B cell (primary cell): Measurements from ENCODE around the gene ERVH48-1. TPM values are rescaled to one million over a fixed set of nuclear protein-coding genes. Genes with fewer than 3 reads are reported as not detected.

Source experiments
- ATAC-seq: fragments of 200-7000 bp; cut with Tn5 transposase; one replicate; pipeline ENCODE4 v1.10.0; 2021; ENCODE audit warnings: low read depth, mild to moderate bottlenecking, moderate number of reproducible peaks, moderate library complexity
- CTCF ChIA-PET: fragments of 350-600 bp; sonication (Branson Sonifier 250); formaldehyde crosslinking; loops from one replicate; lab custom pipeline; 2021; ENCODE audit warnings: antibody characterized with exemption, inconsistent platforms; lab: Charles Lee
- POLR2A ChIA-PET: fragments of 350-600 bp; sonication (Branson Sonifier 250); formaldehyde crosslinking; loops from one replicate; lab custom pipeline; 2021; ENCODE audit warnings: antibody characterized with exemption; lab: Charles Lee
- DNase-seq: peaks from one replicate; pipeline ENCODE4 v3.0.0; 2013
- H2AFZ ChIP-seq: 2 replicates; pipeline ENCODE4 v1.6.1; 2012; ENCODE audit warnings: mild to moderate bottlenecking, low read depth, low read length; ENCODE audit not compliant: insufficient read depth, poor library complexity, severe bottlenecking
- H3K27ac ChIP-seq, 2 donors: 1 replicate in 1 of 2; 2 replicates in 1 of 2; pipeline ENCODE4 v1.5.1; 2012 to 2013; ENCODE audit warnings: low read length in 2 of 2, mild to moderate bottlenecking in 2 of 2, moderate library complexity in 1 of 2
- H3K27me3 ChIP-seq, 4 experiments: fragments of 200-600 bp in 1 of 4; sonication (generic) in 1 of 4; replicated peaks in 1 of 4; 1 replicate in 2 of 4; 2 replicates in 2 of 4; pipeline versions ENCODE4 v1.6.1 to v1.7.0; 2013 to 2016; ENCODE audit warnings: low read length in 3 of 4, mild to moderate bottlenecking in 2 of 4, mixed read lengths in 1 of 4, moderate library complexity in 1 of 4; ENCODE audit not compliant: insufficient read depth in 4 of 4, control insufficient read depth in 3 of 4; ENCODE audit errors: control extremely low read depth in 1 of 4
- H3K36me3 ChIP-seq, 2 experiments: replicated peaks in 1 of 2; 1 replicate in 1 of 2; 2 replicates in 1 of 2; pipeline versions ENCODE4 v1.6.1 to v1.7.1; 2013; ENCODE audit warnings: low read length in 1 of 2; ENCODE audit not compliant: insufficient read depth in 2 of 2, control insufficient read depth in 1 of 2; ENCODE audit errors: control extremely low read depth in 1 of 2, extremely low read depth in 1 of 2
- H3K4me1 ChIP-seq, 2 donors: fragments of 200-600 bp in 1 of 2; sonication (generic) in 1 of 2; 1 replicate in 1 of 2; 2 replicates in 1 of 2; pipeline versions ENCODE4 v1.5.1 to v1.6.1; 2013 to 2017; ENCODE audit warnings: low read length in 2 of 2; ENCODE audit not compliant: control insufficient read depth in 2 of 2, insufficient read depth in 2 of 2
- H3K4me2 ChIP-seq: replicated peaks from 2 replicates; pipeline ENCODE3; 2012; ENCODE audit warnings: mild to moderate bottlenecking, low read depth, low read length; ENCODE audit not compliant: poor library complexity, severe bottlenecking
- H3K4me3 ChIP-seq, 5 experiments: fragments of 200-600 bp in 1 of 5; sonication (generic) in 1 of 5; 1 replicate in 3 of 5; 2 replicates in 2 of 5; pipeline versions ENCODE4 v1.5.1 to v1.7.0; 2011 to 2016; ENCODE audit warnings: low read length in 4 of 5, mild to moderate bottlenecking in 4 of 5, low read depth in 2 of 5, control low read depth in 1 of 5, moderate library complexity in 1 of 5; ENCODE audit not compliant: insufficient read depth in 1 of 5; ENCODE audit errors: control extremely low read depth in 1 of 5, extremely low read depth in 1 of 5
- H3K79me2 ChIP-seq: fragments of 200-600 bp; sonication (generic); one replicate; pipeline ENCODE4 v1.6.0; 2016; ENCODE audit warnings: low read length; ENCODE audit not compliant: control insufficient read depth, insufficient read depth
- H3K9ac ChIP-seq: fragments of 200-600 bp; sonication (generic); 2 replicates; pipeline ENCODE4 v1.6.1; 2017; ENCODE audit warnings: mild to moderate bottlenecking, low read length, moderate library complexity
- H3K9me3 ChIP-seq, 3 donors: one replicate each; pipeline versions ENCODE4 v1.6.1 to v1.7.1; 2013; ENCODE audit warnings: low read length in 2 of 3; ENCODE audit not compliant: control insufficient read depth in 2 of 3, insufficient read depth in 1 of 3; ENCODE audit errors: control extremely low read depth in 1 of 3
- H4K20me1 ChIP-seq: 2 replicates; pipeline ENCODE4 v1.6.0; 2012; ENCODE audit warnings: mild to moderate bottlenecking, low read length; ENCODE audit not compliant: insufficient read depth, control insufficient read depth, poor library complexity, severe bottlenecking
- H3K27ac Mint-ChIP-seq: one replicate; pipeline ENCODE4 v1.8.0; 2021; ENCODE audit warnings: mixed read lengths
- H3K27me3 Mint-ChIP-seq: one replicate; pipeline ENCODE4 v1.8.0; 2021; ENCODE audit warnings: mixed read lengths
- H3K4me1 Mint-ChIP-seq: one replicate; pipeline ENCODE4 v1.8.0; 2021; ENCODE audit warnings: mixed read lengths
- H3K4me3 Mint-ChIP-seq: one replicate; pipeline ENCODE4 v1.8.0; 2021; ENCODE audit warnings: mixed read lengths
- H3K9me3 Mint-ChIP-seq: one replicate; pipeline ENCODE4 v1.8.0; 2022; ENCODE audit warnings: mixed read lengths; ENCODE audit not compliant: insufficient read depth
- EZH2 ChIP-seq: IDR thresholded peaks from 2 replicates; pipeline ENCODE4 v1.6.1; 2012; ENCODE audit warnings: borderline replicate concordance, low read depth, mild to moderate bottlenecking, moderate library complexity, low read length; ENCODE audit not compliant: insufficient read depth, poor library complexity, severe bottlenecking
- WGBS: methylation state at CpG from one replicate; pipeline ENCODE4 v1.1.5; 2013; ENCODE audit warnings: missing lambda C conversion rate; ENCODE audit not compliant: insufficient coverage; 5-methylcytosine and 5-hydroxymethylcytosine counted together
- intact Hi-C: fragments of 100-400 bp; cut with micrococcal nuclease; formaldehyde crosslinking; loops from one replicate; pipeline ENCODE4 v1.10.0; 2022
- polyA plus RNA-seq: library from polyadenylated mRNA; depleted of rRNA; stranded (reverse); fragments of >200 nt; gene quantifications from 2 replicates; pipeline ENCODE4 v1.2.3, GENCODE V29; 2012
- total RNA-seq, 2 donors: library from RNA; stranded (reverse); fragments of 120-200 nt in 1 of 2; gene quantifications; 1 replicate in 1 of 2; 2 replicates in 1 of 2; pipeline versions ENCODE4 v1.2.3 to v1.2.4, GENCODE V29; 2013 to 2022
- TF ChIP-seq, protein P1 (sequence below): fragments of 200-600 bp; IDR thresholded peaks from one replicate; pipeline ENCODE4 v1.8.0; 2022; ENCODE audit warnings: antibody characterized with exemption, mild to moderate bottlenecking

The ERVH48-1 gene
- total and polyA plus RNA-seq, 2 donors (not counting 1 experiment from before 2014, with no cell fraction given): not detected

DNA sequence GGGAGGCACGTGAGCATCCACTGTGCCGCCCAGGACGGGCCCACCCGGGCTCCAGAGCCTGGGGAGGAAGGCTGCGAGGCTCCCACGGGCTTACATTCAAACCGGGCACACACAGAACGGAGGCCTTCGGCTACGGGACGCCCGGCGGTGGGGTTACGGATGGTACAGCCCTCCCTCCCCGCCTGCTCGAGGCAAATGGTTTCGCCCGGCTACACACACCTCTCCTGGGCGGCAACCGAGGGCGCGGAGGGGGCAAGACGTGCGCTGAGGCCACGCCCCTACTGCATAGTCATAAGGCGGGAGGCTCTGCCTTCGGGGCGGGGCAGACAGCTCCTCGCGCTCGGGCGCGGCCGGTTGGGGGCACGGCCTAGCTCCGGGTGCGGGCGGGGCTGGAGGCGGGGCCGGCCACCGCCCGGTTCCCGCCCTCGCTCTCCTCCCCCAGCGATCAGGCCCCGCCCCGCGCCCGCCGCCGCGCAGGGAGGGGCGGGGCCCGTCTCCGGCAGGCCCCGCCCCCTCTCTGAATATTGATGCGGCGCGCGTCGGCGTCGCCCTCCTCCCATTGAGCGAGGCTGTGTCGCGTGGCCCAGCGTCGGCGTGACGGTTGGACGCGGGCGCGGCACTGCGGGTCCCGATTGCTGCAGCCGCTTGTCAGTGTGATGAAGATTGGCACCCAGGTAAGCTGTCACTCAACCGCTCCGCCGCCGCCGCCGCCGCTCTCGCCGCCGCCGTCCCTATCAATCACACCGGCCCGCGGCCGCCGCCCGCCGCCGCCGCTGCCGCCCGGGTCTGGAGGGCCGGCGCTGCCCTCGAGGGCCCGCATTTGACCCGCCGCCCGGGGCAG is 48.8 kb upstream of the ERVH48-1 start, which contains the start of gene PKNOX1:
PKNOX1 (plus strand) TSS at position 572 of the 841 bp plus-strand sequence. CDS start 29,820 bp downstream, outside the sequence.
- ATAC-seq: peak; percentile 84
- H3K9ac ChIP-seq: peak within 1 kb of the TSS; percentile 89
- TF ChIP-seq, protein P1, sequence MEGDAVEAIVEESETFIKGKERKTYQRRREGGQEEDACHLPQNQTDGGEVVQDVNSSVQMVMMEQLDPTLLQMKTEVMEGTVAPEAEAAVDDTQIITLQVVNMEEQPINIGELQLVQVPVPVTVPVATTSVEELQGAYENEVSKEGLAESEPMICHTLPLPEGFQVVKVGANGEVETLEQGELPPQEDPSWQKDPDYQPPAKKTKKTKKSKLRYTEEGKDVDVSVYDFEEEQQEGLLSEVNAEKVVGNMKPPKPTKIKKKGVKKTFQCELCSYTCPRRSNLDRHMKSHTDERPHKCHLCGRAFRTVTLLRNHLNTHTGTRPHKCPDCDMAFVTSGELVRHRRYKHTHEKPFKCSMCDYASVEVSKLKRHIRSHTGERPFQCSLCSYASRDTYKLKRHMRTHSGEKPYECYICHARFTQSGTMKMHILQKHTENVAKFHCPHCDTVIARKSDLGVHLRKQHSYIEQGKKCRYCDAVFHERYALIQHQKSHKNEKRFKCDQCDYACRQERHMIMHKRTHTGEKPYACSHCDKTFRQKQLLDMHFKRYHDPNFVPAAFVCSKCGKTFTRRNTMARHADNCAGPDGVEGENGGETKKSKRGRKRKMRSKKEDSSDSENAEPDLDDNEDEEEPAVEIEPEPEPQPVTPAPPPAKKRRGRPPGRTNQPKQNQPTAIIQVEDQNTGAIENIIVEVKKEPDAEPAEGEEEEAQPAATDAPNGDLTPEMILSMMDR: no peak
- no peak for TF ChIP-seq EZH2
- no peaks in the 10 kb centered on the region for H4K20me1 ChIP-seq
- peak within 1 kb of the TSS; percentile 76 to 87 for H3K27ac ChIP-seq
- peaks cover 14 to 18% of the 10 kb centered on the region in 2 donors for H3K4me1 ChIP-seq
- DNase-seq: peak; percentile 100
- Mint-ChIP-seq H3K9me3 (no peaks in the 10 kb centered on the region), H3K4me3 (peak within 1 kb of the TSS; percentile 92), H3K27me3 (no peaks in the 10 kb centered on the region), H3K4me1 (peaks cover 19% of the 10 kb centered on the region), H3K27ac (peak within 1 kb of the TSS; percentile 98)
- peaks cover 14% of the 10 kb centered on the region for H3K79me2 ChIP-seq
- under 1% methylated on average over 106 of the region's 106 CpGs for WGBS
- intact Hi-C loops: loop anchor here (5.0 to 10.0 kb wide), 2 partner anchors 1038 to 1841 kb away; partner anchors contain the start of genes SUMO3 and TRAPPC10
- ChIA-PET POLR2A (interaction anchor here (0.6 kb wide), 2 partner anchors 18 to 78 kb away, joined by 3 to 4 read pairs; no protein-coding TSS in a partner anchor), CTCF (no interaction called here)
- H3K36me3 ChIP-seq: no peaks in the 10 kb centered on the region
- peak within 1 kb of the TSS; percentile 100 for H2AFZ ChIP-seq
- H3K4me3 ChIP-seq: peak within 1 kb of the TSS; percentile 39 to 84 (median 69)
- peak within 1 kb of the TSS; percentile 98 for H3K4me2 ChIP-seq
- H3K9me3 ChIP-seq: no peaks in the 10 kb centered on the region
- H3K27me3 ChIP-seq: no peaks in the 10 kb centered on the region
